Mesodermal cell (in vitro differentiated cells): ENCODE results near the gene GPHN.

Source experiments
- H3K27ac ChIP-seq: 2 replicates; pipeline ENCODE4 v1.7.0; 2013; ENCODE audit warnings: mild to moderate bottlenecking, low read depth, low read length, moderate library complexity; ENCODE audit not compliant: severe bottlenecking
- H3K36me3 ChIP-seq: 2 replicates; pipeline ENCODE4 v1.7.1; 2013; ENCODE audit warnings: mild to moderate bottlenecking, low read length, moderate library complexity; ENCODE audit not compliant: control insufficient read depth, insufficient read depth
- H3K4me1 ChIP-seq: one replicate; pipeline ENCODE4 v1.7.1; 2013; ENCODE audit warnings: mild to moderate bottlenecking, low read length; ENCODE audit not compliant: insufficient read depth, control insufficient read depth, poor library complexity, severe bottlenecking
- H3K4me3 ChIP-seq: 2 replicates; pipeline ENCODE4 v1.7.0; 2013; ENCODE audit warnings: low read length, control low read depth, mild to moderate bottlenecking; ENCODE audit not compliant: insufficient read depth, poor library complexity, severe bottlenecking; ENCODE audit errors: extremely low read depth
- H3K9me3 ChIP-seq: 2 replicates; pipeline ENCODE4 v1.7.1; 2013; ENCODE audit warnings: mild to moderate bottlenecking, low read length, moderate library complexity; ENCODE audit not compliant: control insufficient read depth
- WGBS, 2 experiments: methylation state at CpG; one replicate each; pipeline ENCODE4 v1.1.5; 2013; ENCODE audit warnings: missing lambda C conversion rate in 2 of 2; ENCODE audit not compliant: insufficient coverage in 2 of 2; 5-methylcytosine and 5-hydroxymethylcytosine counted together

The GPHN gene

GRCh38 chr14:66772146-66772545, 264.2 kb downstream of the GPHN start:
- Histone ChIP-seq H3K9me3 (no peaks in the 10 kb centered on the region), H3K4me1 (no peaks in the 10 kb centered on the region), H3K4me3 (no peak overlapping the region), H3K27ac (no peak overlapping the region), H3K36me3 (no peaks in the 10 kb centered on the region)
- 100% methylated on average over 1 of the region's 2 CpGs for WGBS, 2 experiments

- Histone ChIP-seq H3K36me3 (no peaks in the 10 kb centered on the region), H3K9me3 (no peaks in the 10 kb centered on the region), H3K4me1 (no peaks in the 10 kb centered on the region), H3K27ac (no peak overlapping the region), H3K4me3 (no peak overlapping the region)
- 100% methylated on average over 1 of the region's 1 CpG; no CpG with 5 or more reads in 1 of the 2 experiments for WGBS, 2 experiments
Observed at GRCh38 chr14:66782853-66783252, 274.9 kb downstream of the GPHN start.

GRCh38 chr14:66790101-66790500, 282.2 kb downstream of the GPHN start:
- Histone ChIP-seq H3K4me1 (no peaks in the 10 kb centered on the region), H3K4me3 (no peak overlapping the region), H3K27ac (no peak overlapping the region), H3K9me3 (no peaks in the 10 kb centered on the region), H3K36me3 (no peaks in the 10 kb centered on the region)
- WGBS, 2 experiments, result no CpG with 5 or more reads among the region's 1 CpG

- Histone ChIP-seq H3K36me3 (no peaks in the 10 kb centered on the region), H3K4me1 (no peaks in the 10 kb centered on the region), H3K27ac (no peak overlapping the region), H3K4me3 (no peak overlapping the region), H3K9me3 (peaks cover 4% of the 10 kb centered on the region)
- WGBS, 2 experiments, result 96 to 100% methylated on average over 3 to 4 of the region's 4 CpGs
Observed at GRCh38 chr14:66802962-66803361, 295.0 kb downstream of the GPHN start.

- H3K4me3 ChIP-seq, result no peak overlapping the region
- WGBS, 2 experiments, result 80% methylated on average over 1 of the region's 1 CpG; no CpG with 5 or more reads in 1 of the 2 experiments
- H3K9me3 ChIP-seq, result peaks cover 4% of the 10 kb centered on the region
- no peak overlapping the region for H3K27ac ChIP-seq
- no peaks in the 10 kb centered on the region for H3K4me1 ChIP-seq
- no peaks in the 10 kb centered on the region for H3K36me3 ChIP-seq
Observed at GRCh38 chr14:66804141-66804540, 296.2 kb downstream of the GPHN start.

- Histone ChIP-seq H3K36me3 (no peaks in the 10 kb centered on the region), H3K9me3 (peaks cover 3% of the 10 kb centered on the region), H3K4me3 (no peak overlapping the region), H3K27ac (no peak overlapping the region), H3K4me1 (no peaks in the 10 kb centered on the region)
- whole genome bisulfite sequencing, 2 experiments, result 81 to 100% methylated on average over 6 of the region's 6 CpGs
Observed at GRCh38 chr14:66813636-66814035, 305.7 kb downstream of the GPHN start.

GRCh38 chr14:66815687-66816086, 307.7 kb downstream of the GPHN start:
- Histone ChIP-seq H3K4me3 (no peak overlapping the region), H3K36me3 (no peaks in the 10 kb centered on the region), H3K27ac (no peak overlapping the region), H3K9me3 (peaks cover 3% of the 10 kb centered on the region), H3K4me1 (no peaks in the 10 kb centered on the region)
- no CpG with 5 or more reads among the region's 2 CpGs for WGBS, 2 experiments

GRCh38 chr14:66824251-66824650, 316.3 kb downstream of the GPHN start:
- WGBS, 2 experiments, result no CpG with 5 or more reads among the region's 2 CpGs
- Histone ChIP-seq H3K4me1 (no peaks in the 10 kb centered on the region), H3K36me3 (no peaks in the 10 kb centered on the region), H3K4me3 (no peak overlapping the region), H3K9me3 (no peaks in the 10 kb centered on the region), H3K27ac (no peak overlapping the region)

GRCh38 chr14:66827182-66827581, 319.2 kb downstream of the GPHN start:
- WGBS, 2 experiments, result 100% methylated on average over 2 of the region's 5 CpGs; no CpG with 5 or more reads in 1 of the 2 experiments
- no peaks in the 10 kb centered on the region for H3K9me3 ChIP-seq
- H3K4me3 ChIP-seq, result no peak overlapping the region
- no peaks in the 10 kb centered on the region for H3K4me1 ChIP-seq
- H3K27ac ChIP-seq, result no peak overlapping the region
- no peaks in the 10 kb centered on the region for H3K36me3 ChIP-seq

- no CpG with 5 or more reads among the region's 1 CpG for WGBS, 2 experiments
- Histone ChIP-seq H3K27ac (no peak overlapping the region), H3K9me3 (no peaks in the 10 kb centered on the region), H3K36me3 (no peaks in the 10 kb centered on the region), H3K4me3 (no peak overlapping the region), H3K4me1 (no peaks in the 10 kb centered on the region)
Observed at GRCh38 chr14:66831173-66831572, 323.2 kb downstream of the GPHN start.

- Histone ChIP-seq H3K36me3 (no peaks in the 10 kb centered on the region), H3K9me3 (no peaks in the 10 kb centered on the region), H3K4me1 (no peaks in the 10 kb centered on the region), H3K27ac (no peak overlapping the region), H3K4me3 (no peak overlapping the region)
- 100% methylated on average over 1 of the region's 2 CpGs for WGBS, 2 experiments
Observed at GRCh38 chr14:66833816-66834215, 325.9 kb downstream of the GPHN start.
